ENCODE results near the gene SPOP. TPM values are rescaled to one million over a fixed set of nuclear protein-coding genes. Genes with fewer than 3 reads are reported as not detected.
A peak's percentile ranks its signal among the peaks of the same experiment; 100 is the strongest.
"Not testable (repeated sequence)": the region's sequence is repeated elsewhere in the genome, so short reads cannot be mapped to it uniquely, and the experiment has no call there.

Gene SPOP
- total RNA-seq, 1 donor from 2014 or later, result 44.2 TPM

GRCh38 chr17:49696233-49696761, 18.4 kb upstream of the SPOP start:
- peak; percentile 67 for DNase-seq (ENCODE audit: low spot score)

- DNase-seq (ENCODE audit: low spot score), result no peak
These were observed 17.9 kb upstream of the SPOP start for GRCh38 chr17:49695698-49696232.

GRCh38 chr17:49694847-49695697, 17.2 kb upstream of the SPOP start:
- DNase-seq (ENCODE audit: low spot score), result peak; percentile 53

DNA sequence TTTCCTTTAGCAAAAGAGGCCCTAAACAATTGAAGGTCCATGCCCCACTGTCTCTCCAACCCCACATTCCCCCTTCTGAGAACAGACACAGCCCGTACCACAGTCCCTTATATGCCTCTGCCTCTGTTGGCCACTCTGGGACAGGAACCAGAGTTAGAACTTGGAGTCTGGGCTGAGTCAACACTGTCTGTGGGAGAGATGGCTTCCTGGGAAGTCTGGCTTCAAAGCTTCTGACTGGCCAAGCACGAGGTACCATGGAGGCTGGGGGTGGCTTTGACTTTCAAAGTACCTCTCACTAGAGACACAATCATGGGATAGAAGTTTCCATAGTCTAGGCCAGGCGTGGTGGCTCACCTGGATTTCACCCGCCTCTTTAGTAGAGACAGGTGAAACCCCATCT, 14.9 kb upstream of the SPOP start:
- no peak for DNase-seq (ENCODE audit: low spot score)

DNA sequence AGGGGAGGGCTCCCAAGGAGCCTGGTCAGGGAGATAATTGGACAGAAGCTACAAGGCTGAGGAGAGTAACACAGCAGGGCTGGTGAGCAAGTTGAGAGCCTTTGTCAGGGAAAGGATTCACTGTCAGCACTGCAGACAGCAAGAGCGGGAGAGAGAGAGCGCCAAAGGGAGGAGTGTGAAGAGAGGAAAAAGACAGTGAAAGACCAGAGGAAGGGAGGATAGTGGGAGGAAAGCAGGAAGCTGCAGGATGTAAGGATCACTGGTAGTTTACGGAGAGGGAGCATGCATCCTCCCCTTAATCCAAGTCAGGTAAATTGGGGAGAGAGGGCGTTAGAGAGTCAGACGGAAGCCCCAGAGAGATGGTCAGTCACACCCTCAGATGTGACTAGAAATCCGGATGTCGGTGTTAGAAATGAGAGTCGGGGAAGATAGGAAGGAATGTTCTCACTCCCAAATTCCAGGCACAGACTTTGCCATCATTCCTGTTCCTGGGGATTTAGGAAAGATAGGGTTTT, 13.8 kb upstream of the SPOP start:
- peak; percentile 33 for DNase-seq (ENCODE audit: low spot score)

DNA sequence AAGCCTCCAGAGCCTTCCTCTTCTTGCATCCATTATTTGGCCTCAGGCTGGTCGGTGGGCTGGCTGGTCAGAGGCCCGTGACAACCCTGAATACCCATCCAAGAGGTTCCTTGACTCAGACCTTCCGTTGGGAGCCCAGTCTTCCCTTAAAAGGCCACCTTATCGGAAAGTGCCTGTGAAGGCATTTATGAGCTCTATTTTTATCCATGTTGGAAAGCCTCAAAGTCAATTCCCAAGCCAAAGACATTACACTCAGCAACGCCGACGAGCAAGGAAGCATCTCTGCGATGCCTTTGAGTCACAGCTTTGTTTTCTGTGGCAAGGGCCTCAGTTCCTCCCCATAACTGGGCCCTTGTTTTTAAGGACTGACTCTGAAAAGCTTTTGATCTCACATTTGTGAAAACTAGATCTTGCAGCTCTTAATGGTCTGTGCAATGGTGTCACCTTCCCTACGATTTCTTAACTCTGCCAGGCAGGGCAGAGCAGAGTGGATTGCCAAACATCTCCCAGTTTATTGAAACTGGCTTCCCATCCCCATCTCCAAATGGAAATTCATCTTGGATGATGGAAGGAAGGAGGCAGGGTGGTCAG, 13.3 kb upstream of the SPOP start:
- DNase-seq (ENCODE audit: low spot score), result peak; percentile 73

- DNase-seq (ENCODE audit: low spot score), result peak; percentile 14
These were observed 12.4 kb upstream of the SPOP start for GRCh38 chr17:49690256-49690655.

DNA sequence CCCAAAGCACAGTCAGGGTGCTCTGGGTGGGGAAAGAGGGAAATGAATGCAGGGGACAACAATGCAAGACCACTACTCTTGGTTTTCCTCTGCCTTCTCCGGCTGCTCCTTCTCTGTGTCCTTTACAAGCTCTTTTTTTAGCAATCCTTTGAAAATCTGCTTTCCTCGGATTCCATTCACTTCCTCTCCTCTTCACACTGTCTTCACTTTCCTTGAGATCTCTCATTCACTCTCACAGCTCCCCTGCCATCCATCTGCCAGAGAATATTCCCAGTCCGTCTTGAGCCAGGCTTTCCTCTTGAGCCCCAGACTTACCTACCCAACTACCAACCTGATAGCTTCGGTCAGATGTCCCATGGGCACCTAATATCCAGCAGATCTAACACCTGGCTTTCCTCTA, 11.0 kb upstream of the SPOP start:
- no peak for DNase-seq (ENCODE audit: low spot score)

- peak; percentile 18 for DNase-seq (ENCODE audit: low spot score)
These were observed 10.1 kb upstream of the SPOP start for GRCh38 chr17:49687878-49688491.

- DNase-seq (ENCODE audit: low spot score), result no peak
These were observed 3.4 kb upstream of the SPOP start for GRCh38 chr17:49681106-49681979.

GRCh38 chr17:49680314-49680713, 2.4 kb upstream of the SPOP start:
- DNase-seq (ENCODE audit: low spot score), result no peak

DNA sequence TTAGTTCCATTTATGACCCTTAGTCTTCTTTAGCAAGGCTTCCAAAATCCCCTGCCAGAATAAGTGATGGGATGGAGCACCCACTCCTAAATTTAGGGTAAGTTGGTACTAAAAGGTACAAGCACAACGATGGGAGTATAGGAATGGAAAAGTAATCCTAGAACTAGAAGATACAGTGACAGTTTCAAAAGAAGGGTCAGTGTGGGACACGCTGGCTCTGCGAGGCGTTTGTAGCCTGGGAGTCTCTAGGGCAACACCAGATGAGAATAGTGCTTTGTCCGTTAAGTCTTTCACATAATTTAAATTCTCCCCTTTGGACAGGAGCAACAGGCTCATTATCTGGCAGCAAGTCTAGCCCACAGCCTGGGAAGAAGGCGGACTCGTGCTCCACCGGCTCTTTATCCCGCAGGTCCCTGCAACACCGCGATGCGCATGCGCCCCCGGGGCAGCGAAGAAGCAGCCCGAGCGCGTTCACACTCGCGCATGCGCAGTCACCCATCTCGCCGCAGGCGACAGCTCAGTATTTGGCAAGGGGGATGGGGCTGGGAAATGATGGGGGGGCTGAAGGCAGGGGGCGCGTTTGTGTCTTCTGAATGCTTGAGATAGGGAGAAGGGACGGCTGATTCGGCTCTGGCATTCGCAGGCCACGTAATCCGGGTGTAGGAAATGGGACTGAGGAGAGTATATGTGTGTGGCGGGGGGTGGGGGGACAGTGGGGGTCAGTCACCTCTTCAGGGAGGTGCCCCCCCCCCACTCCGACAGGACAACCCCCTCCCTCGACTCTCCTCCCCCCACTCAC, 564 bp downstream of the SPOP start:
- peak; percentile 99 for DNase-seq (ENCODE audit: low spot score)

DNA sequence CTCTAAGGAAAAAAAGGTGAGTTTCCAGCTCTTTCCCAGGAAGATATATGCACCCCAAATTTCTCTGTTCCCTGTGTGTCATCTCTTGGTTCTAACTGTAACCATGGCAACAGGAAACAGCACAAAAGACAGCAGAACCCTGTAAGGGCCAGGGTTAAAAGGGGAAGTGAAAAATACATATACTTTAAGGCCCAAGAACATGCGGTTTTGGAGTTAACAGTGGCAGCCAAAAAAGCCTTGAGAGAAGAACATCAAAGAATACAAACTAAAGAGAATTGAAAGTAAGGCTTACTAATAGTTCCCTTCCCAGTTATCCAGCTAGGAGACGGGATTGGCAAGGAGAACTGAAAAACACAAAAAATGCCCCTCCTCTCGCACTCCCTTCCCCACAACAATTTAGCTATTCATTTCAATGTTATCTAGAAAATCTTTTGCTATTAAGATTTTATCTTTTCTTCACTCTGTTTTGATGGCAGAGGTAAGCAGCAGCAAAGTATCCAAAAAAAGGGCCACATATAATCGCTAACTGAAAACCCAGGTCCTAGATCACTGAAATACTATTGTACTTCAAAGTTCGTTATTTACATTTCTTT, 1.5 kb downstream of the SPOP start:
- DNase-seq (ENCODE audit: low spot score), result no peak

GRCh38 chr17:49674507-49674906, 3.4 kb downstream of the SPOP start:
- no peak for DNase-seq (ENCODE audit: low spot score)

DNA sequence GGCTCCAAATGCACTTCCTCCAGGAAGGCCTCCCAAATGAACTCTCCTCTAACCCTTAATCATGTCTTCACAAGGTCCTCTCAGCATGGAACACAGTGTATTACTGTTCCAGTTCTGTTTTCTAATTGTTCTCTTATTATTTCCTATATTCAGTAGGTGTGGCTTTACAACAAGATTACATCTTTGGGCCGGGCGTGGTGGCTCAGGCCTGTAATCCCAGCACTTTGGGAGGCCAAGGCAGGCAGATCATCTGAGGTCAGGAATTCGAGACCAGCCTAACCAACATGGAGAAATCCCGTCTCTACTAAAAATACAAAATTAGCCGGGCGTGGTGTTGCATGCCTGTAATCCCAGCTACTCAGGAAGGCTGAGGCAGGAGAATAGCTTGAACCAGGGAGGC, 4.2 kb downstream of the SPOP start:
- not testable (repeated sequence) for DNase-seq (ENCODE audit: low spot score)

- no peak for DNase-seq (ENCODE audit: low spot score)
These were observed 7.3 kb downstream of the SPOP start for GRCh38 chr17:49670641-49671040.

DNA sequence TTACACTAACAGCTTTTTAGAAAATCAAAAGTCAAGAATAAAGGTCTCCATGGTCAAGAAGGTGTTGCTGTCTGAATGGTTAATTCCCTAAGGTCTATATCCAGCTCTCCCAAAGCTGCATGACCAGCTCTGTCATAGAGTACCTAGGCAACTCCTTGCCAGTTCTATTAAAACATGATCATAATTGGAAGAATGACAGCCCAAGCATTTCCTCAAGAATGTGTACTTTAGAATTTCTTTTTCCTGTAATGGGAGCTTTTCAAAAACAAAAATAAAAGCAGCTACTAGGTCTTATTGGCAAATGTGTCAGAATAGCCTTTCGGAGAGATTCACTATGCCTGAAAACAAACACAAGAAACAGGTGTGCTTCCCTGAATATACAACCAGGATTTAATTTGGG, 7.9 kb downstream of the SPOP start:
- DNase-seq (ENCODE audit: low spot score), result no peak

- no peak for DNase-seq (ENCODE audit: low spot score)
These were observed 10.0 kb downstream of the SPOP start for GRCh38 chr17:49667854-49668253.

GRCh38 chr17:49664706-49665211, 13.1 kb downstream of the SPOP start:
- no peak for DNase-seq (ENCODE audit: low spot score)

All from mesenteric fat pad (tissue), 1 donor.